Measurements from ENCODE around the gene PRPF19. TPM values are rescaled to one million over a fixed set of nuclear protein-coding genes. Genes with fewer than 3 reads are reported as not detected.

PRPF19 gene
- 44.7 and 55.5 TPM in 2 replicates for total RNA-seq

GRCh38 chr11:60906132-60906972, at the start of gene PRPF19:
PRPF19 (minus strand) TSS chr11:60906585; CDS start chr11:60906382, 203 bp downstream.

DNA sequence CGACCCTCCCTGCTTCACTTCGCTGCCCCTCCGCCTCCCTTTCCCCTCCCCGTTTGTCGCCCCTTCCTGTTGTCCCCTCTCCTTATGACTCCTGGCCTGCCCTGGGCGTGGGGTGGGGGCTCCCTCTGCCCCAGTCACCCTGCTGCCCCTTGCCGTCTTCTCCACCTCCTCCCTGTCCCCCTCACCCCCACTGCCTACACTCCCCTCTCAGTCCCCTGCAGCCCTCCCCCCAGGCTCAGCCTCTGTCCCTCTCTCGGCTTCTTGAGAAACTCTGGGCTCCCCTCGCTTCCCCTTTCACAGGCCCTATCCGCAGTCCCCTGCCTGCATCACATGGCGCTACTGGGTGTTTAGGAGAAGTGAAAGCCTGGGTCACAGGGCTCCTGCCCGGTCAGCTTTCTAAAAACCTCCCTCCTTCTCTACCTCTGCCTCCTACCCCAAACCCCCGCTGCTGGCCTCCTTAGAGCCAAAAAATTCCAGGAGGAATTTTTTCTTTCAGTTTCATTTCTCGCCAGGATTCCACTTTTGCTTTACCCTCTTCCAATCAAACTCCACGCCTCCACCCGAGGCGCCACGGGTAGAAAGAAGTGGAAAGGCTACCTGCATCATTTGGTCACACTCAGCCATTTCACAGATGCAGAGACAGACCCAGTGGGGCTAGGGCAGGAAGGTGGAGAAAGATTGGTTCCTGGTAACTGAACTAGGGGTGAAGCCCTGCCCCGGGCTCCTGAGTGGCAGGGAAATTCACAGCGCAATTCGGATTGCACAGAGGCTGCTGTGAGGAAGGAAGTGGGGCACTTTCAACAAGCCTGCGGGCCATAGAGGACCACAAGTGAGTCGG, 45.7 kb upstream of the PRPF19 start, which contains the start of gene SLC15A3:
Gene SLC15A3, minus strand, starts transcription at position 273 of the 838 bp plus-strand sequence. CDS start 625 bp downstream, outside the sequence.

DNA sequence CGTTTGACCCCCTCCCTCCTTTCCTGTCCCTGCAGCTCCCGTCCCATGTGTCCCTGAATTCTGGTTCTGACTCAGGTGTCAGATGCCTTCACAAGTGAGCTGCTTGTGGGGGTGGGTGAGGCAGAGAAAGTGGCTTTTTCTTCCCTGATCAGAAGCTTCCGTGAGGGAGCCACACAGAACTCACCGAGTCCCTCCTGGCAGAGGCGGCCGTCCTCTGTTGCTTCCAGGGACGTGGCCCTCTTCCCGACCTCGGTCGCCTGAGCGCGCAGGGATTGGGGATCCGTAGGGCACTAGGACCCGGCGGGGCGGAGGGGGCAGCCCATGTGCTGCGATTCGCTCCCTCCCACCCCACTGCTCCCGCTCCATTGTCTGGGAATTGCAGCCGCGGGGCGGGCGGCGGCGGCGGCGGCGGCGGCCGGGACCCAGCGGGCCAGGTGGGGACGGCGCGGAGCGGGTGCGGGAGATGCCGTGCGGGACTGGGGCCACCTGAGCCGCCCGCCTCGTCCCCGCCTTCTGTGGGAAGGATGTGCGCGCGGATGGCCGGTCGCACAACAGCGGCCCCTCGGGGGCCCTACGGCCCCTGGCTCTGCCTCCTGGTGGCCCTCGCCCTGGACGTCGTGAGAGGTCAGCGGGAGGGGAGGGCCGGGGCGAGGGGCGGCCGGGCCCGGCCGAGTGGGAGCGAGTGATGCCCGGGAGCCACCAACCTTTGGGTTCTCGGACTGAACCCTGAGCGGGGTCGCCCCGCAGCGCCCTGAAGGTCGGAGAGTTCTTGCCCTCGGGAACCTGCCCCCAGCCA, 17.9 kb upstream of the PRPF19 start, which contains the start of gene TMEM132A:
Gene TMEM132A, plus strand, starts transcription at position 351 of the 796 bp plus-strand sequence. Its CDS starts 174 bp downstream, at position 525.

GRCh38 chr11:60913793-60914632, 7.6 kb upstream of the PRPF19 start, which contains the start of gene TMEM109:
TMEM109 (plus strand) TSS chr11:60914158; CDS start chr11:60919694, 5,536 bp downstream.

DNA sequence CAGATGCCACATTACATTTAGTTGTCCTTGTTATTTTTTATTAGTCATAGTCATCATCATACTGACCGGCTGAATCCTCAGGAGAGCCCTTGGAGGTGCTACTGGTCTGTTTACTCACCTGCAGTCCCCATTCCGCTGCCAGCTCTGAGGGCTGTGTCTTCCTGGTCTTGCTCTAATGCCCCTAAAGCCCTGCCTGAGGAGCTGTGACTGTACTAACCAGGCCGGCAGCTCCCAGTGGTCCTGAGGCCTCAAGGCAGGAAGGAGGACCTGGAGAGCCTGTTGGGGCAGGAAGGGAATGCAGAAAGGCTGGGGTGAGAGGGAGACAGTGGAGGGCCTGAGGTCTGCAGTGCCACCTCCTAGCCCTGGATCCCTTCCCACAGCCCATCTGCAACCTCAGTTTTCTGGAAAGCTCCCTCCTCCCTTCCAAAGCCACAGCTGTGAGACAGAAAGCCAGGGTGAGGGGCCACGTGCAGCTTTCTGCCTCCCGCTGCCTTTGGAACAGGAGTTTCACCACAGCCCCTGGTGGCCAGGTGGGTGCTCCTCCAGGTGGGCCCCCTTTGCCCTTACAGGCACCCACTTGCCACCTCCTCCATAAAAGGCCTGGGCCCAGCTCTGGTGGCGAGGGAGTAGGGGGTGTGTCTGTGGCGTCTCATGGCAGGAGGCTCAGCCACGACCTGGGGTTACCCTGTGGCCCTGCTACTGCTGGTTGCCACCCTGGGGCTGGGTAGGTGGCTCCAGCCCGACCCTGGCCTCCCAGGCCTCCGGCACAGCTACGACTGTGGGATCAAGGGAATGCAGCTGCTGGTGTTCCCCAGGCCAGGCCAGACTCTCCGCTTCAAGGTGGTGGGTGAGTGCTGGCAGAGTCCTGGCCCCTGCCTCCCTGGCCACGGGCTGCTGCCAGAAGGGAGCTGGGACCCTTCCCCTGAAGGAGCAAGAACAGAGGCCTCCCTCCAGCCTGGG, 39.2 kb downstream of the PRPF19 start, which contains the start of gene ZP1:
Gene ZP1, plus strand, starts transcription at position 632 of the 960 bp plus-strand sequence. Its CDS starts 20 bp downstream, at position 652.

DNA sequence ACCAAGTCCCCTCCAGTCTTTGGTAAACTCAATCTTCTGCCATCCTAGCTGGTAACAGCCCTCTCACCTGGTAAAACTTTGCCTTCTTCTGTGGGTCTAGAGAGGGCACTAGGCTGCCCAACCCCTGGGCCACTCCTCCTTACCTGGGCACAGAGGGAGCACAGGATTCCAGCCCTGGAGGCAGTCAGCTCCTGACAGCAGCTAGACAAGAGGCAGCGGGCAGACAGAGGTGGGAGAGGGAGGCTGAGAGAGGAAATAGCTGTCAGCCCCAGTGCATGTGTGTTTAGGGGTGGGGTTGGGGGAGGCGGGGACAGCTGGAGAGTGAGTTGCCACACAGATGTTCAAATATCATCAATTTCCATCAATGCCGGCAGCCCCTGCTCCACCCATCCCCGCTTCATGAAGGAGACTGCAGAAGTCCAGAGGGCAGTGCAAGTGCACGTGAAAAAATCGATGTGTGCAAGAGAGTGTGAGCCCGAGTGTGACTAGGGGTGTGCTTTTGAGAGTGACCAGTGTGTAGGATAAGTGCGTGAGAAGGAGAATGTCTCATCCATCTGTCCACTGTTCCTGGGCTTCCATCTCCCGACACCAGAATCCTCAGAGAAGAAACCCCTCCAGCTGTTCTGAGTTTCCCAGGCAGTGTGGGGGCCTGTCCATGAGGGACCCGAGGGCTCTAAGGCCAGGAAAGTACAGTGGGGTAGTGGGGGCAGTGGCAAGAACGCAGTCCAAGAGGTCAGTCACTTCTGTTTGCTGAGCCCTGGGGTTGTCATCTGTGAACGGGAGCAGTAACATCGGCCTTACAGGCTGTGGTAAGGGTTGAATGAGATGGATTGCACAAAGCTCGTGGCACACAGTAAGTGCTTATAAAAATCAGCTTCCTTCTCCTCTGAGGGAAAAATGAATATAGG, 50.4 kb downstream of the PRPF19 start, which contains the start of gene PTGDR2:
Gene PTGDR2, minus strand, starts transcription at position 225 of the 908 bp plus-strand sequence. CDS start 2,228 bp downstream, outside the sequence.

DNA sequence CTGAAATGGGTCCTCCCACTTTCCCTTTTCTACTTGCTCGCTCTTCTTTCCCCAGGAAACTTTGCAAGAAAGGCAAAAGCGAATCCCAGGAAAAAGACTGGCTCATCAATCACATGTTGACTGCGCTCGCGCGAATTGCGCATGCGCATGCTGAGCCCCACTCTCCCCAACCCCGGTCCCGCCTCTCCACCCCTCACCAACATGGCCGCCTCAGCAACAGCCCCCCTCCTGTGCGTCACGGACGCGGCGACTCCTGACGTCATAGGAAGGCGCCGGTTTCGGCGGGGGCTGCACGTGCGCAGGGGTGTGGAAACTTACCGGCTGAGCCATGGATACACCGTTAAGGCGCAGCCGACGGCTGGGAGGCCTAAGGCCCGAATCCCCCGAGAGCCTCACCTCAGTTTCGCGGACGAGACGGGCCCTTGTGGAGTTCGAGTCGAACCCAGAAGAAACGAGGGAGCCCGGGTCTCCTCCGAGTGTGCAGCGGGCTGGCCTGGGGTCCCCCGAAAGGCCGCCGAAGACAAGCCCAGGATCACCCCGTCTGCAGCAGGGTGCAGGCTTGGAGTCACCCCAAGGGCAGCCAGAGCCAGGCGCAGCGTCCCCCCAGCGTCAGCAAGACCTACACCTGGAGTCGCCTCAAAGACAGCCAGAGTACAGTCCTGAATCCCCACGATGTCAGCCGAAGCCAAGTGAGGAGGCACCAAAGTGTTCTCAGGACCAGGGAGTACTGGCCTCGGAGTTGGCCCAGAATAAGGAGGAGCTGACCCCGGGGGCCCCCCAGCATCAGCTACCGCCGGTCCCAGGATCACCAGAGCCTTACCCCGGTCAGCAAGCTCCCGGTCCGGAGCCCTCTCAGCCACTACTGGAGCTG, 64.4 kb downstream of the PRPF19 start, which contains the start of gene CCDC86:
Gene CCDC86, plus strand, starts transcription at position 317 of the 871 bp plus-strand sequence. Its CDS starts 12 bp downstream, at position 329.

Other genes with a start within 250 kb of the PRPF19 start
- not detected in 2 replicates for gene MS4A8, start 207.0 kb downstream of the PRPF19 start, total RNA-seq
- gene MS4A18, start 181.9 kb downstream of the PRPF19 start, total RNA-seq = not detected in 2 replicates
- not detected in 2 replicates for gene MS4A15, start 149.7 kb downstream of the PRPF19 start, total RNA-seq
- gene MS4A10, start 121.3 kb downstream of the PRPF19 start, total RNA-seq = not detected in 2 replicates
- gene CCDC86, start 64.5 kb downstream of the PRPF19 start, total RNA-seq = 10.9 and 22.4 TPM in 2 replicates
- not detected in 2 replicates for gene PTGDR2, start 50.6 kb downstream of the PRPF19 start, total RNA-seq
- gene ZP1, start 39.0 kb downstream of the PRPF19 start, total RNA-seq = not detected in 2 replicates
- 45.1 and 59.1 TPM in 2 replicates for gene TMEM109, start 7.6 kb upstream of the PRPF19 start, total RNA-seq
- gene TMEM132A, start 17.9 kb upstream of the PRPF19 start, total RNA-seq = 70.5 and 77.8 TPM in 2 replicates
- gene SLC15A3, start 45.6 kb upstream of the PRPF19 start, total RNA-seq = 3.9 and 20.7 TPM in 2 replicates
- not detected in 2 replicates for gene CD6, start 65.1 kb upstream of the PRPF19 start, total RNA-seq
- not detected in 2 replicates for gene CD5, start 195.9 kb upstream of the PRPF19 start, total RNA-seq